ENCODE measurements around the gene PRLR. TPM values are rescaled to one million over a fixed set of nuclear protein-coding genes. Genes with fewer than 3 reads are reported as not detected.

PRLR gene
- total RNA-seq, 4 donors from 2014 or later = 0.98 to 4.0 (median 1.6) TPM

DNA sequence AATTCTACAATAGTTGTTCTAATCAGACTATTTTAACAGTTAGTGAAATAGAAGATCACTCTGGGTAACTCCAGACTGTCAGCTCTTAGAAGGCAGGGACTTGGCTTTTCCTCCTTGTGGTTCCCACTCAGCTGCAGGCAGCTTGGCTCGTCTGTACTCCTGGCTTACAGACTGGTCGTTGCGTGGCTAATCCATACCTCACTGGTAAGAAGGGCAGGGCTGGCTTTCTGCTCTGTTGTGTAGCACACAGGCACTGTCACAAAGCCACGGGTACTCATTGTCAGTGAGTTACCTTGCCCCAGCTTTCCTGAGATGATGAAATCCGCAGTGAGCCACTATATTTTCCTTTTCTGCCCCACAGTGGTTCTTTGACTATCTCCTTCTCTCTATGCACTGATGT, 1.8 kb upstream of the PRLR start:
- TF ChIP-seq, protein P1, sequence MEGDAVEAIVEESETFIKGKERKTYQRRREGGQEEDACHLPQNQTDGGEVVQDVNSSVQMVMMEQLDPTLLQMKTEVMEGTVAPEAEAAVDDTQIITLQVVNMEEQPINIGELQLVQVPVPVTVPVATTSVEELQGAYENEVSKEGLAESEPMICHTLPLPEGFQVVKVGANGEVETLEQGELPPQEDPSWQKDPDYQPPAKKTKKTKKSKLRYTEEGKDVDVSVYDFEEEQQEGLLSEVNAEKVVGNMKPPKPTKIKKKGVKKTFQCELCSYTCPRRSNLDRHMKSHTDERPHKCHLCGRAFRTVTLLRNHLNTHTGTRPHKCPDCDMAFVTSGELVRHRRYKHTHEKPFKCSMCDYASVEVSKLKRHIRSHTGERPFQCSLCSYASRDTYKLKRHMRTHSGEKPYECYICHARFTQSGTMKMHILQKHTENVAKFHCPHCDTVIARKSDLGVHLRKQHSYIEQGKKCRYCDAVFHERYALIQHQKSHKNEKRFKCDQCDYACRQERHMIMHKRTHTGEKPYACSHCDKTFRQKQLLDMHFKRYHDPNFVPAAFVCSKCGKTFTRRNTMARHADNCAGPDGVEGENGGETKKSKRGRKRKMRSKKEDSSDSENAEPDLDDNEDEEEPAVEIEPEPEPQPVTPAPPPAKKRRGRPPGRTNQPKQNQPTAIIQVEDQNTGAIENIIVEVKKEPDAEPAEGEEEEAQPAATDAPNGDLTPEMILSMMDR (IDR thresholded peaks at IDR 0.05; ENCODE audit: low read depth) = no peak

DNA sequence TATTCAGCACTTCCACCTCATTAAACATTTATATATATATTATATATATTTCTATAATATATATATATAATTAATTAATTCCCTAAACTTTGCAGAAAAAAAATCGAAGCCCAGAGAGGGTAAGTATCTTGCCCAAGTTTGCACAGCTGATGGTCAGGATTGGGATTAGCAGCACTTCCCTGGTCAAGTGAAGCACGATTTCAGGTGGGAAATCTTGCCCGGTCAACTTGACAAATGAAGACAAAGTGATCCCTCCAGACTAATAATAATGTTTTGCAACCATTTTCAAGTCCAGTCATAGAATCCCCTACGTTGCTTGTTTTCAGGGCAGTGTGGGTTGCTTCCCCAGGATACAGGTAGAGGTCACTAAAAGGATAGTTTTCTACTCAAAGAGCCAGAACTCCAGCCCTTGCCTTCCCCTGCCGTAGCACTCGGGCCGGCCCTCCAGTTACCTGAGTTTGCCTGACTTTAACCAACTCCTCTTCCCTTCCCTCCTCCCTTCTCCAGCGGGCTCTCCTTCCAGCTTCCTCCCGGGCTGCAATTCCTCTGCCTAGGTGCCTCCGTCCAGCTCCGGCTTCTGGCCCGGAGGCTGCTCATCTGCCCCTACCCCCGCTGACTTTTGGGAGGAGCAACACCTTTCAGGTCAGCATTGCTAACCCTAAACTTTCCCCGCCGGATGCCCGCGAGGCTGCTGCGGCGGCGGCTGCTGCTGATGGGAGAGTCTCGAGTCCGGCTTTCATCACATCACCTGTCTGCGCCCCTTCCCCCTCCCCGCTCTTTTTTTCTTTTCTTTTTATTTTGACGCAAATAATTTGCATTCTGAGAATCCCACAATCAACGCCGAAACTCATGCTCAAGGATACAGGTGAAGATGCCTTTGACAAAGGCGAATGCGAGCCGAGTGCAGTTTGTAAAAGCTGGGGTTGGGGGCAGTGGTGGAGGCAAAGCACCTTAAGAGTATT, 930 bp downstream of the PRLR start:
- TF ChIP-seq, protein P1 (IDR thresholded peaks at IDR 0.05; ENCODE audit: low read depth) = no peak

DNA sequence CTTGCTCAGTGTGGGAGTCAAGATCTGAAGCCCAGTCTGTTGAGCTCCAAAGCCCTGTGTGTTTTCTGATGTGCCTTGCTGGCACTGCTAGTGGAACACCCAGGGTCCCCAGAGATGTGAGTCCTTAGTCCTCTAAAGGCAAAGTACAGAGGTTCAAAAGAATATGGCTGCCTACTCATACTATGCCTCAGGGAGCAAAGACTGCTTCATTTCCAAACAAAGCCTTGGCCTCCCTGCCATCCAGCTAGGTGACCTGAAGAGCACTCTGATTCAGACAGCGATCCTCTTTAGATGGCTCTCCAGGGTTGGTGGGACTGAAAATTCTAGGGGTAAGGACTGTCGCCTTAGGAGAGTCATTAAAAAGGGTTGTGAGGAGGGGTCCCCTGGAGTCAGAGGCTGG, 2.0 kb downstream of the PRLR start:
- TF ChIP-seq, protein P1 (IDR thresholded peaks at IDR 0.05; ENCODE audit: low read depth) = no peak

DNA sequence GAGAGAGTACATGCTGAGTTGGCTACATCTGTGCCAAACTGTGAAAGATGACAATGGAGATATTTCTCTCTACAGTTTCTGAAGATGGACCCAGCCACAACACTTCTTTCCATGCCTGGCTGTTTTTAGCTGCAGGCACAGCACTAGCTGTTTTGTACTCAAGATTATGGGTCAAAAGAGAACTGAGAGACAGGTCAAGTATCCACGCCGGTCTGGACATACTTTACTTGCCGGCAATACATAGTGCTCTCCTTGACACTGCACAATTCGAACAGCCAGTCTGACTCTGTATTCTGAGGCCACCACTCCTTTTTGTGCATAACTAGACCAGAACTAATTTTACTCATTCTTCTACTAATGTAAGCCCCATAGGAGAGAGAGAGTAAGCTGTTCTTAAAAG, 2.6 kb downstream of the PRLR start:
- TF ChIP-seq, protein P1 (IDR thresholded peaks at IDR 0.05; ENCODE audit: low read depth) = no peak

DNA sequence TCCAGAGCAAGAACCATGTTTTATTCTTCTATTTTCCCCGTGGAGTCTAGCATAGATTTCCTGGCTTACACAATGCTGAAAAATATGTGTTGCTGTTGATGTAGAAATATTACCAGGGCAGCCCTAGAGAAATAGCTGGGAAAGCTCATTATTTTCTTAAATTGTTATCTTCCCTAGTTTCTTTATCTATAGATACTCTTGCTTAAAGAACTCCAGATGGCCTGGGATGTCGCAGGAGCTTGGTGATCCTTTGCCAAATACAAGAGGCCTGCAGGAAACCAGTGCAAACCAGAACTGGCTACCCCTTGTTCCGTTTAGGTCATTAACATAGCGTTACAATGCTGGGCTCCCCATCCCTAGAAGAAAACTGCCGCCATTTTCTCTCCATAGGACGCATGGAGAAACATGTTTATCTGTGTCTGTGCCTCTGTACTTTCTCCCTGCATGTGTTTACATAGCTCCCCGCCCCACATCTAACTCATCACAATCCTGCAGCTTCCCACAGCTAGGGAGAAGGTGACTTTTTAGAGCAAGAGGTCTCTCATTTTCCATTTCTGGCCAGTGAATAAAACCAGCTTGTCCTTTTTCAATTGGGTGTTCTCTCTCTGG, 6.4 kb downstream of the PRLR start:
- TF ChIP-seq, protein P1 (IDR thresholded peaks at IDR 0.05; ENCODE audit: low read depth) = no peak

DNA sequence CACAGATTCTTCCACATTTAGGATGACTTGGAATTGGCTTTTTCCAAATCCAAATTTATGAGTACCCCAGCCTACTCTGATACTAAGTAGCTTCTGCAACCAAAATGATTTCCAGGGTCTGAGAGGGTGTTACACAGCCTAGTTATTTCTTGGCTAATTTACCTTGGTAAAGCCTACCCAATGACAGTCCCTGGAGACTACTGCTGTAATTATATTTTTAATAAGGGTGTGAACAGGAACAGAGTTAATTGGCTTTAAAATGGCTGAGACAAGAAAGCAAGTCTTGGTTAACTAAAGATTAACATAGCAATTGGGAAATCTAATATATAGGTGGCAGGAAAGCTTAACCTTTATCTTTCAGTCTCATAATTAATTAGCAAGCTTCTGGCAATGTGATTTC, 9.3 kb downstream of the PRLR start:
- TF ChIP-seq, protein P1 (IDR thresholded peaks at IDR 0.05; ENCODE audit: low read depth) = no peak

DNA sequence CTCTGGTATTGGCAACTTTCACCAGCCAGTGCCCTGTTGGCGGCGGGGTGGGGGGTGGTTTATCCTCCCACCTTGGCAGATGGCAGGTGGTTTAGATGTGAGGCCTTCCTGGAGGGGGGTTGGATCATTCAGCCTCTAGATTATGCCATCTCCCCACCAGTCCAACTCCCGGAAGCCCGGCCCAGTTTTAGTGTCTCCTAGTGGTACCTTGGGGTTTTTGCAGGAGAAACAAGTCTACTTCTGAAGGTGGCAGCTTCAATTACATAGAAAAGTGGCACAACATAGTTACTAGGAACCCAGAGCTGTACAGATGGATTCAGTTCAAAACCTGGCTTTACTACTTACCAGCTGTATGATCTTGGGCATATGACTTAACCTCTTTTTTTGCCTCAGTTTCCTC, 11.3 kb downstream of the PRLR start:
- TF ChIP-seq, protein P1 (IDR thresholded peaks at IDR 0.05; ENCODE audit: low read depth) = no peak
